Type B pancreatic cell (in vitro differentiated cells): Measurements from ENCODE around the gene CNTNAP2. TPM values are rescaled to one million over a fixed set of nuclear protein-coding genes. Genes with fewer than 3 reads are reported as not detected.

ENCODE experiments used
- DNase-seq: peaks from one replicate; pipeline ENCODE4 v3.0.0; 2021; ENCODE audit warnings: mixed read lengths; ENCODE audit not compliant: unreplicated experiment; ENCODE audit errors: extremely low spot score
- H3K27ac Mint-ChIP-seq: 2 replicates; pipeline ENCODE4 v1.8.0; 2021; ENCODE audit warnings: mild to moderate bottlenecking, mixed read lengths
- H3K27me3 Mint-ChIP-seq: 2 replicates; pipeline ENCODE4 v1.8.0; 2021; ENCODE audit warnings: mixed read lengths
- H3K36me3 Mint-ChIP-seq: 2 replicates; pipeline ENCODE4 v1.8.0; 2021; ENCODE audit warnings: mixed read lengths
- H3K4me1 Mint-ChIP-seq: one replicate; pipeline ENCODE4 v1.8.0; 2021; ENCODE audit warnings: mixed read lengths; ENCODE audit not compliant: unreplicated experiment
- H3K4me3 Mint-ChIP-seq: 2 replicates; pipeline ENCODE4 v1.8.0; 2021; ENCODE audit warnings: mild to moderate bottlenecking, mixed read lengths
- H3K9me3 Mint-ChIP-seq: 2 replicates; pipeline ENCODE4 v1.8.0; 2021; ENCODE audit warnings: mixed read lengths
- CTCF ChIP-seq: fragments of 200-600 bp; sonication (generic); conservative IDR thresholded peaks from 2 replicates; pipeline ENCODE4 v1.5.0; 2021; ENCODE audit warnings: antibody characterized with exemption, mild to moderate bottlenecking
- total RNA-seq: library from RNA; stranded (reverse); gene quantifications from 2 replicates; pipeline ENCODE4 v1.2.1, GENCODE V29; 2021; ENCODE audit warnings: low replicate concordance

CNTNAP2 gene
- total RNA-seq, 1 donor from 2014 or later, result 26.8 TPM

DNA sequence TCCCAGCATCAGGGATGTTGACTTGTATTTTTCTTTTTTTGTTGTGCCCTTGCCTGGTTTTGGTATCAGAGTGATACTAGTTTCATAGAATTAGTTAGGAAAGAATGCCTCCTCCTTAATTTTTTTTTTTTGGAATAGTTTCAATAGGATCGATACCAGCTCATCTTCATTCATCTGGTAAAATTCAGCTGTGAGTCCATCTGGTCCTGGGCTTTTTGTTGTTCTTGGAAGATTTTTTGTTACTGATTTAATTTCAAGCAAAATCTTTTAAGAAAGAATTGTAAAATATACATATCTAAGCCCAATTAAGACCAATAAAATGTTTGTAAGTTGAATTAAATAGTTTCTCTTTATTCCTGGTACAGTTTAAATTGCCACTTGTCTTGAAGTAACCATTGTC is 1159.5 kb downstream of the CNTNAP2 start:
- no peak for DNase-seq
- no peaks in the 10 kb centered on the region for H3K27me3 Mint-ChIP-seq
- TF ChIP-seq CTCF, result no peak
- H3K4me3 Mint-ChIP-seq, result no peak overlapping the region
- H3K36me3 Mint-ChIP-seq, result no peaks in the 10 kb centered on the region
- no peaks in the 10 kb centered on the region for H3K9me3 Mint-ChIP-seq
- H3K27ac Mint-ChIP-seq, result no peak overlapping the region
- H3K4me1 Mint-ChIP-seq, result no peaks in the 10 kb centered on the region

DNA sequence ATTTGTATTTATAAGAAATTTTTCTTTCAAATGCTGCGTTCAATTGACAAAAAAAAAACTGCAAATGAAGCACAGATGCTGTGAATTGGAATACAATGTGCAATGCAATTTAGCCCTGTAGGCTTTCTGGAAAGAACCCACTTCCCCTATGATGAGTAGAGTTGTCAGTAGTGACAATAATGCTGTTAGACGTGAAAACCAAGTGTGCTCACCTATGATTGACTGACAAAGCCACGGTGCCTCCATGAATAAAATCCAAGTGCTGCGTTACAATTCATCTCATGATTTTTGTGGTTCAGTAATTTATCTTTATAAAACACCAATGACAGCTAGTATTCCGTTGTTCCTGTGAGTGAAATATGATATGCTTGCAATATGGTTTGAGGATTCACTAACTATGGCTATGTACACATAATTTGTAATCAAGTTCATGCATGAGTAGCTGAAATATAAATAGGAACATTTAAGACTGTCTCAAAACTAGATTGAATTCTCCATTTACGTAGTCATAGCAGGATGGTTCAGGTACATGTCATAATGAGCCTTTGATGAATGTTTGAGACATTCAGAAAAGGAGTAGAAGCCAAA is 1160.3 kb downstream of the CNTNAP2 start:
- Mint-ChIP-seq H3K9me3 (no peaks in the 10 kb centered on the region), H3K27ac (no peak overlapping the region), H3K4me1 (no peaks in the 10 kb centered on the region), H3K36me3 (no peaks in the 10 kb centered on the region), H3K4me3 (no peak overlapping the region), H3K27me3 (no peaks in the 10 kb centered on the region)
- no peak for DNase-seq
- TF ChIP-seq CTCF, result no peak

DNA sequence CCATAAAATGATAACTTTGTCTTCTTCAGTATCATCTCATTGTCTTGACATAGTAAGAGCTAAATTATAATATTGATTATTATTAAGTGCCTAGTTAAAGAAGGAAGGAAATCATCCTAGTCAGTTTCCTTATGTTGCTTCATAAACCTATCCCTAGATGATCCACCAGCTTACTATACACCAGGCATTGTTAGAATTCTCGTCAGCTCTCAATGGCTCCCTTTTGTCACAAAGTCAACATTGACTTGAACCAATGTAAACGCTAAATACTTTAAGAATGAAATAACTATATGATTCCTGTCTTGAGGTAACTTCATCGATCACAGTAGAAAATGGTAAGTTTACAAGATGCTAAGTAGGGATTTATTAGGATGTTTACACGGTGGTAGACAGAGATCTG is 1162.9 kb downstream of the CNTNAP2 start:
- no peaks in the 10 kb centered on the region for H3K27me3 Mint-ChIP-seq

DNA sequence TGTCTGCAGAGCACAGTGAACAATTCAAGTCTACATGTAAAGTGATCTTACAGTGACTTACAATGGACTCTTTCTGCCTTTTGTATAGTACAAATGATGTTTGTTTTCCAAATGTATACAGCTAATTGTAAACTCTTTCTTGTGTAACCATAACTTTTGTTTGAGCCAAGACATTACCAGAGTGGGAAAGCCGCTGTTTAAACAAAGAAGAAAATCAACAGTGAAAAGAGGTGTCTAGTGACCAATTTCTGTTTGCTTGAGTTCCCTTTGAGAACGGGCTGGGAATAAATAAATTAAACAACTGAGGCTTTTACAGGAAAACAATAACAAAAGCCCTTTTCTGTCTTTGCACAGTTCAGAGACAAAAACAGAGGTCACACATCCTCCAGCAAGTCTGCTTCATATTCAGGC is 1163.4 kb downstream of the CNTNAP2 start:
- no peak overlapping the region for H3K4me3 Mint-ChIP-seq
- no peak overlapping the region for H3K27ac Mint-ChIP-seq
- no peaks in the 10 kb centered on the region for H3K36me3 Mint-ChIP-seq
- no peaks in the 10 kb centered on the region for H3K9me3 Mint-ChIP-seq
- H3K27me3 Mint-ChIP-seq, result no peaks in the 10 kb centered on the region
- H3K4me1 Mint-ChIP-seq, result no peaks in the 10 kb centered on the region
- DNase-seq, result no peak
- no peak for TF ChIP-seq CTCF

More for the DNA sequence above, 1162.9 kb downstream of the CNTNAP2 start:
- no peak overlapping the region for H3K4me3 Mint-ChIP-seq
- no peak for DNase-seq
- H3K4me1 Mint-ChIP-seq, result no peaks in the 10 kb centered on the region
- no peaks in the 10 kb centered on the region for H3K9me3 Mint-ChIP-seq
- H3K27ac Mint-ChIP-seq, result no peak overlapping the region
- TF ChIP-seq CTCF, result no peak
- no peaks in the 10 kb centered on the region for H3K36me3 Mint-ChIP-seq

- Mint-ChIP-seq H3K27ac (no peak overlapping the region), H3K4me1 (no peaks in the 10 kb centered on the region), H3K9me3 (no peaks in the 10 kb centered on the region), H3K27me3 (no peaks in the 10 kb centered on the region), H3K4me3 (no peak overlapping the region), H3K36me3 (no peaks in the 10 kb centered on the region)
- no peak for TF ChIP-seq CTCF
- no peak for DNase-seq
Measured at GRCh38 chr7:147282204-147282603, 1165.6 kb downstream of the CNTNAP2 start.

- Mint-ChIP-seq H3K27ac (no peak overlapping the region), H3K9me3 (no peaks in the 10 kb centered on the region), H3K27me3 (no peaks in the 10 kb centered on the region), H3K4me3 (no peak overlapping the region), H3K36me3 (no peaks in the 10 kb centered on the region), H3K4me1 (no peaks in the 10 kb centered on the region)
- TF ChIP-seq CTCF, result no peak
- DNase-seq, result no peak
Measured at GRCh38 chr7:147296201-147296600, 1179.6 kb downstream of the CNTNAP2 start.
